HG03045 (cell line): ENCODE data around the gene ADD1.

ENCODE experiments used
- ATAC-seq: cut with Tn5 transposase; IDR thresholded peaks from one replicate; pipeline ENCODE4 v1.9.1; 2021; ENCODE audit warnings: mild to moderate bottlenecking, moderate library complexity; ENCODE audit not compliant: unreplicated experiment

ADD1 gene

GRCh38 chr4:2858451-2859217, 15.0 kb downstream of the ADD1 start:
- no peak for ATAC-seq

GRCh38 chr4:2859514-2859913, 15.9 kb downstream of the ADD1 start:
- no peak for ATAC-seq

GRCh38 chr4:2860391-2861348, 17.0 kb downstream of the ADD1 start:
- no peak for ATAC-seq

GRCh38 chr4:2861631-2862436, 18.2 kb downstream of the ADD1 start:
- ATAC-seq: no peak

GRCh38 chr4:2862528-2862927, 18.9 kb downstream of the ADD1 start:
- ATAC-seq: no peak

- ATAC-seq: no peak
Observed at GRCh38 chr4:2863649-2864048, 20.0 kb downstream of the ADD1 start.

GRCh38 chr4:2865196-2865780, 21.6 kb downstream of the ADD1 start:
- ATAC-seq: no peak

- ATAC-seq: no peak
Observed at GRCh38 chr4:2866160-2866861, 22.7 kb downstream of the ADD1 start.

- ATAC-seq: no peak
Observed at GRCh38 chr4:2866891-2867290, 23.2 kb downstream of the ADD1 start.

- no peak for ATAC-seq
Observed at GRCh38 chr4:2867758-2868491, 24.3 kb downstream of the ADD1 start.

GRCh38 chr4:2868877-2869487, 25.3 kb downstream of the ADD1 start:
- ATAC-seq: no peak

- ATAC-seq: no peak
Observed at GRCh38 chr4:2869659-2870058, 26.0 kb downstream of the ADD1 start.

GRCh38 chr4:2870082-2870481, 26.4 kb downstream of the ADD1 start:
- ATAC-seq: no peak

- no peak for ATAC-seq
Observed at GRCh38 chr4:2871466-2871865, 27.8 kb downstream of the ADD1 start.

- no peak for ATAC-seq
Observed at GRCh38 chr4:2871911-2872310, 28.3 kb downstream of the ADD1 start.

GRCh38 chr4:2873329-2873728, 29.7 kb downstream of the ADD1 start:
- ATAC-seq: no peak

GRCh38 chr4:2874861-2875260, 31.2 kb downstream of the ADD1 start:
- ATAC-seq: no peak

GRCh38 chr4:2875556-2875955, 31.9 kb downstream of the ADD1 start:
- no peak for ATAC-seq

- ATAC-seq: no peak
Observed at GRCh38 chr4:2878346-2878745, 34.7 kb downstream of the ADD1 start.
